DMS79 treated with DMSO at 0.1 percent for 48 hours (cell line): ENCODE data around the gene PNMA8B.
A peak's percentile ranks its signal among the peaks of the same experiment; 100 is the strongest.

Experiments used
- DNase-seq: peaks from one replicate; lab custom pipeline; 2025; lab: John Stamatoyannopoulos, UW

Gene PNMA8B

GRCh38 chr19:46487802-46488445 is 7.7 kb downstream of the PNMA8B start:
- DNase-seq: peak; percentile 42

DNA sequence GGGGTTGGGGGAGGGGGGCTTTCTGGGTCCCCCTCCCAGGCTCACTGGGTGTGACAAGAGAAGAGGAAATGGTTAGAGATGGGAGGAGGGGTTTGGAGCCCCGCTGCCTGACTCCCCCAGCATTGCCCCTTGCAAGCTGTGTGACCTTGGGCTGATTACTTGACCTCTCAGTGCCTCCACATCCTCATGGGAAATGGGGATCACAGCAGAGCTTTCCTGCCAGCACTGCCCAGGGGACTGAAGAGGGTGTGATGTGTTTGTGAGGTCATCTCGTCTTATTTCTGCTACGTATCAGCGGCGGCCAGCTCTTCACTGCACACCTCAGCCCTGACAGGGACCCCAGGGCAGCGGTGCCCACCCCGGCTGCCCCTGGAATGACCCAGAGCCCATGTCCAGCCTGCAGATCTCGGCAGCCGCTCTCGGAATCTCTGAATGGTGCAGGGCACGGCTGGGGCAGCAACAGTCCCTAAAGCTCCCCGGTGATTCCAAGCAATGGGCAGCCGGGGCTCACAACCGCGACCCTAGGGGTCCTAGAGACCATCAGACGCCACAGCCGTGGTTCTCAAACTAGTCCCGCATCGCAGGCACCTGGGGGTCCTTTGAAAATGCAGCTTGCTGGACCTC is 8.4 kb downstream of the PNMA8B start:
- no peak for DNase-seq

DNA sequence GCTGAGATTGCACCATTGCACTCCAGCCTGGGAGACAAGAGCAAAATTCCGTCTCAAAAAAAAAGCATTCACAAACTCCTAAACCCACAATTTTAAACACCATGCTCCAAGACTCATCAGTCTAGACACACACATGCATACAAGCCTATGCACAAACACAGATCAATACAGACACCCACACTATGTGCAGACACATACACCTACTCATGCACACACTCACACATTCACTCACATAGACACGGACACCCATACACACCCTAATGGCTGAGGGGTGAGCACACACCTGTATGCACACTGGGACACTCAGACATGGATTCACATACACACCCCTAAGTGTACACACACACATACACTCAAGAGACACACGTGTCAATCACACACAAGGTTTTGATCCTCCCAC is 9.3 kb downstream of the PNMA8B start:
- DNase-seq: no peak

DNA sequence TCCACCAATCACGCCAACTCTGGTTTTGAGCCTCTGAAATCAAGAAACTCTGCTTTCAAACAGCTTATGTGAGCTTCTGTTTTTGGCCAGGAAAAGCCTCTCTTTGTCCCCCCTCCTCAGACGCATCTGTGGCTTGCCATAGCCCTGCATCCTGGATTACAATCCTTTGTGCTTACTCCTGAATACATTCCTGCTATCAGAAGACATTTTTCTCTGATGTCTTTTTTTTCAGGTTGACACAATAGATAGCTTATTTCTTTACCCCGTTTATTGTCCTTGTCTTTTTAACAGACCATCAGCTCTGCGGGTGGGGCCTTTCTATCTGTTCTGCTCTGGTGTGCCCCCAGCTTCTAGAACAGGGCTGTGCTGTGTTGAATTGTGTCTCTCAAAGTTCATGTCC is 11.0 kb downstream of the PNMA8B start:
- no peak for DNase-seq

- no peak for DNase-seq
These were observed 13.0 kb downstream of the PNMA8B start for GRCh38 chr19:46482631-46483030.

GRCh38 chr19:46481947-46482346 is 13.7 kb downstream of the PNMA8B start:
- DNase-seq: no peak

DNA sequence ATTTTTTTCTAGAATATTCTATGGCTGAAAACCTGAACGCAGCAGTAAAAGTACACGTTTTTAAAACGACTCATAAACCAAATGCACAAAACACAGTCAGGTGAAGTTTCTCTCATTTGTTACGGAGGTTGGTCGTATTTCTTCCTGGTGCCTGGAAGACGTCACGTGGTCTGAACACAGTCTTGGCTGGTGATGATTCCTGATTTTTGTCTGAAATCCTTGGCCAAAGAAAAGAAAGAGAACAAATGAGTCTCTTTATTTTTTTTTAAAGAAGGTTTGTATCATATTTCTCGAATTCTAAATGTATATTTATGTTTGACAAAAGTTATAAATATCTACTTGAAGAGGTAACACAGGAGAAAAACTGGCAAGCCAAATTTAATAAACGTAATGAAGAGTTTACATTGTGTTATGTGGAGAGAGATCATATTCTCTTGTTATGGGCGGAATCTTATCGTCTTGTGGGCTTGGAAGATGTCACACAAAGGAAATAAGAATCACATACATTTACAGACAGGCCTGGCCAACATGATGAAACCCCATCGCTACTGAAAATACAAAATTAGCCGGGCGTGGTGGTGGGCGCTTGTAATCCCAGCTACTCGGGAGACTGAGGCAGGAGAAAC is 14.3 kb downstream of the PNMA8B start:
- DNase-seq: no peak

DNA sequence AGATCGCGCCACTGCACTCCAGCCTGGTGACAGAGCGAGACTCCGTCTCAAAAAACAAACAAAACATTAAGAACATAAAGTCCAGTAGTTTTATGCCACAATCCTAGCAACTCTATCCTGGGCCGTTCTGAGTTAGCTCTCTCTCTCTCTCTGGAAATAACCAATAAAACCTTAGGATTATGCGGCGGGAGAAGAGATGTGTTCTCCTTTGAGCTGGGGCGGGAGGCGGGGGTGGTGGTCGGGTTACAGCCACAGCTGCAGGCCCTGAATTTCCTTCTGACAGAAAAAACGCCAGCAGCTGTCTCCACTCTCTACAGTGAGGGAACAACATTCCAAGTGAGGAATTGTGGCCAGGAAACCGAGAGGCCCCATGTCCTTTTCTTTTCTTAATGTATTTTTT is 15.3 kb downstream of the PNMA8B start:
- DNase-seq: no peak

- DNase-seq: peak; percentile 31
These were observed 17.2 kb downstream of the PNMA8B start for GRCh38 chr19:46478356-46478986.

GRCh38 chr19:46475986-46476385 is 19.7 kb downstream of the PNMA8B start:
- DNase-seq: no peak

DNA sequence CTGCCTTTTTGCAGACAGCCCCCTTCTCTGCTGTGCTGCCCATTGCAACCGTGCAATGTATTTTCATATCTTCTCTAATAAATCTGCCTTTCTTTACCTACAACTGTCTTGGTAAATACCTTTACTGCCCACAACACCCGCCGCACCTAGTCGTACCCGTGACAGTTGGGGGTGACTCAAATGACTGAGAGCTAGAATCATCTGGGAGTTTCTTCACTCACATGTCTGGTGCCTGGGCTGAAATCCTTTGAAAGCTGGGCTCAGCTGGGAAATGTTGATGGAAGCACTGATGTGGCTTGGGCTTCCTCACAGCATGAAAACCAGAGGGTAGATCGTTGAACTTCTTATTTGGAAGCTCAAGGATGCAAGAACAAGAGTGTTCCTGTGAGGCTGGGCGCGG is 21.5 kb downstream of the PNMA8B start:
- no peak for DNase-seq

DNA sequence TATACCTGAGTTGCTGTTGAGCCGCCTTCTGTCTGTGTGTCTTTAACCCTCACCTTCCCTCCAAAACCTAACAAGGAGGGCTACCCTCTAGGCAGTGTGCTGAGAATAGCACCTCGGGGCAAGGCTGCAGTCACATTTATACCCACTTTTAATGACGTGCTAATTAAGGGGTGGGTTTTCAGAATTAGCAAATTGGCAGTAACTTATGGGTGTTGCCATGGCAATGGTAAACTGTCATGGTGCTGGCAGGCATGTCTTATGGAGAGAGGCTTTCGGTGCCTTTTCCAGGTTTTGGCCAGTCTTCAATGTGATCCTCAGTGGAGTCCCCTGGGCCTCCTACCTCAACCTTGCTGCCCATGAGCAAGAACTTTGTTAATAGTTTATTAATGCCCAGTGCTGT is 23.1 kb downstream of the PNMA8B start:
- no peak for DNase-seq

- DNase-seq: no peak
These were observed 23.7 kb downstream of the PNMA8B start for GRCh38 chr19:46471811-46472543.

DNA sequence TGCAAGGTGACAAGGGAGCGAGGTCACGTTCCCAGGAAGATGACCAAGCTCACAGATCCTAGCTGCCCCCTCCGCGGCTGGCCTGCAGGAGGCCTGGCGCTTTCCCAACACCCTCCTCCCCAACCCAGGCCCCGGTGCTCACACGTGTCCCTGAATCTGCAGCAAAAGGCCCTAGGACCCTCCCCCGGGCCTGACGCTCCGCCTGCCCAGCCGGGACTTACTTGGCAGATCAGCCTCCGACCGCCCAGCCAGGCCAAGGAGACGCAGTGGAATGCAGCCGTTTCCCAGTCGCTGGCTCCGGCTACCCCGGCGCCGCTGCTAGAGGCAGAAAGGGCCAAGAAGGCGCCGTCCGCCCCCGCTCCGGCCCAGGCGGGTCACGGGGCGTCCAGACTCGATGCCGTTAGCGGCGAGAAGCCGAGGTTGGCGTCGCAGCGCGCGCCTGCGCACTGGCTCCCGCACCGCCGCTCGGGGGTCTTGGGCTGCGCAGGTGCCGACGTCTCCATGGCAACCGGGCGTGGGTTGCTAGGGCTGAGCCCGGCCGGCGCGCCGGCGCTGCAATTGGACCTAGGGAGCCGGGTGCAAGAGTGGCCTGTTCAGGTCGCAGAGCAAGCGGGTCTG is 24.4 kb downstream of the PNMA8B start, which contains the start of gene PNMA8A:
PNMA8A (minus strand) TSS at position 448 of the 618 bp plus-strand sequence. CDS start 528 bp downstream, outside the sequence.
- DNase-seq: peak; percentile 88

GRCh38 chr19:46470376-46470775 is 25.3 kb downstream of the PNMA8B start:
- no peak for DNase-seq

DNA sequence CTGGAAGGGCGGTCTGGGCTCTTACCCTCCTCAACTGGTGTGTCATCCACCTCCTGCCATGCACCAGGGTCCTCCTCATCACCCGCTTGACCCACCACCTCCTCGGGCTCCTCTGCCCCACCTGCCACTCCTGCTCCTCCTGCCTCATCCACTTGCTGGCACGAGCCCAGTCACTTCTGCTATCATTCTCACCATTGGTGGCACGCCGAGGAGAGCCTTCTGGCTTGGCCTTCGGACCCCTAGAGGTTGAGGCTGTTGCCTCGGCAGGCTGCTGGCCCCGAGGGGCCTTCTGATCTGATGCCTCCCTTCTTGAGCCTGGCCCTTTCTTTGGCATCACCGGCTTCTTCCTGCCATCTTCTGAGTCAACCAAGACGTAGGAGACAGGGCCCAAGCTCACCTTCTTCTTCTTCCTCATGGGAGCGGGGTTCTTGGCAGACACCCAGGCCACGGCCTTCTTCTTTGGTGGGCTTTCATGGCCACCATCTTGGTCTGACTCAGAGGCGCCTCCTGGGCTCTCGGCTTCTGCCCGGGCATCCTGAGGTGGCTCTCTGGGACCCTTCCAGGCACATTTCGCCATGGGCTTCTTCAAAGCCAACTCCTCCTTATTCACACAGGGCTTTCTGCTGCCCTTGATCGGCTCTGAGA is 26.0 kb downstream of the PNMA8B start:
- no peak for DNase-seq

- DNase-seq: peak; percentile 59
These were observed 29.0 kb downstream of the PNMA8B start for GRCh38 chr19:46466536-46467196.

DNA sequence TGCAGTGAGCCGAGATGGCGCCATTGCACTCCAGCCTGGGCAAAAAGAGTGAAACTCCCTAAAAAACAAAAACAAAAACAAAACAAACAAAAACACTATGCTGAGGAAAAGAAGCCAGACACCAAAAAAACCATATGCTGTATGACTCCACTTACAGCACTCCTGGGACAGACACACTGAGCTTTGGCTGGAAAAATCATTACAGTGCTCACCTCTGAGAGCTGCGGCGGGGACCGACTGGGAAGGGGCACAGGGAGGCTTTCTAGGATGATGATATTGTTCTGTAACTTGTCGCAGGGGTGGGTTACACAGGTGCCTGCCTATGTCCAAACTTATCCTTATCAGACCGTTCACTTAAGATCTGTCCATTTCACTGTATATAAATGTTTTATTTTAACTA is 32.2 kb downstream of the PNMA8B start:
- DNase-seq: no peak

DNA sequence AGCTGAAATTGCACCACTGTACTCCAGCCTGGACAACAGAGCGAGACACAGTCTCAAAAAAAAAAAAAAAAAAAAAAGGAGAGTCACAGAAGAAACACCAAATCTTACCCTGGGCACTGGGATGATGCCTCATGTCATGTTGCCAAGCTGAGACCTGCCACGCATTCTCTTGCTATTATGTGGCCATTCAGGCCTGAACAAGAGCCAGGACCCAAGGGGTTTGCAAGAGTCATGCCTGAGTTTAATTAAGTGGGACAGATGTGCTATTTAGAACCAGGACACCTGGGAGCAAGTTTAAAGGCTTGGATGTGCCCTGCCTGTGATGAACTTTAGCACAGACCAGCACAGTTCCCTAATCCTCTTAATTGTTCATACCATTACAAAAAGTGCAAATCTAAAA is 34.1 kb downstream of the PNMA8B start:
- peak; percentile 20 for DNase-seq

- no peak for DNase-seq
These were observed 34.7 kb downstream of the PNMA8B start for GRCh38 chr19:46460981-46461380.

- DNase-seq: no peak
These were observed 35.6 kb downstream of the PNMA8B start for GRCh38 chr19:46460055-46460454.
